HL-60/S4 treated with retinoic acid at 250 ng/mL for 4 days and 3 days (cell line): ENCODE data around the gene PCDHB5.
"Not testable (repeated sequence)": the region's sequence is repeated elsewhere in the genome, so short reads cannot be mapped to it uniquely, and the experiment has no call there.

Source experiments
- in situ Hi-C: fragments of 300-500 bp; cut with MboI; formaldehyde crosslinking; loops from 2 replicates; pipeline ENCODE4 v1.7.0; 2022; ENCODE audit warnings: low sequenced_read_pairs

PCDHB5 gene

DNA sequence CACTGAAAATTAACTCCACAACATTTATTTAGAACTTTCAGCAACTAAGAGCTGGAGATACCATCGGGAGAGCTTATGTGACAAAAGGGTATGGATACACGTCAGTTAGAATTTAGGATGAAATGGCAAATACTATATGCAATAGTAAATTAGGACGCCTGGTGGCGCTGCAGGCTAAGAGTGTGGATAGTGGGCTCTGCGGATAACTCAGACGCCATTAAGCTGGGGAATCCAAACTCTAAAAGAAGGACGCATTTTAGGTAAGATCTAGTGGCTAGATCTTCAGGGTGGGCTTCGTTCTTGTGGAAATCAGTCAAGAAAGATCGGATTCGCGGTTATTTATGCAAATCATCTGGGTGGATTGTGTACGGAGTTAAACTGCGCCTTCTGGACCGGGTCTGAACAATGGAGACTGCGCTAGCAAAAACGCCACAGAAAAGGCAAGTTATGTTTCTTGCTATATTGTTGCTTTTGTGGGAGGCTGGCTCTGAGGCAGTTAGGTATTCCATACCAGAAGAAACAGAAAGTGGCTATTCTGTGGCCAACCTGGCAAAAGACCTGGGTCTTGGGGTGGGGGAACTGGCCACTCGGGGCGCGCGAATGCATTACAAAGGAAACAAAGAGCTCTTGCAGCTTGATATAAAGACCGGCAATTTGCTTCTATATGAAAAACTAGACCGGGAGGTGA, at the start of gene PCDHB5:
Gene PCDHB5, plus strand, starts transcription at position 177 of the 688 bp plus-strand sequence. Its CDS starts 229 bp downstream, at position 406.
- in situ Hi-C loops: no loop called here

DNA sequence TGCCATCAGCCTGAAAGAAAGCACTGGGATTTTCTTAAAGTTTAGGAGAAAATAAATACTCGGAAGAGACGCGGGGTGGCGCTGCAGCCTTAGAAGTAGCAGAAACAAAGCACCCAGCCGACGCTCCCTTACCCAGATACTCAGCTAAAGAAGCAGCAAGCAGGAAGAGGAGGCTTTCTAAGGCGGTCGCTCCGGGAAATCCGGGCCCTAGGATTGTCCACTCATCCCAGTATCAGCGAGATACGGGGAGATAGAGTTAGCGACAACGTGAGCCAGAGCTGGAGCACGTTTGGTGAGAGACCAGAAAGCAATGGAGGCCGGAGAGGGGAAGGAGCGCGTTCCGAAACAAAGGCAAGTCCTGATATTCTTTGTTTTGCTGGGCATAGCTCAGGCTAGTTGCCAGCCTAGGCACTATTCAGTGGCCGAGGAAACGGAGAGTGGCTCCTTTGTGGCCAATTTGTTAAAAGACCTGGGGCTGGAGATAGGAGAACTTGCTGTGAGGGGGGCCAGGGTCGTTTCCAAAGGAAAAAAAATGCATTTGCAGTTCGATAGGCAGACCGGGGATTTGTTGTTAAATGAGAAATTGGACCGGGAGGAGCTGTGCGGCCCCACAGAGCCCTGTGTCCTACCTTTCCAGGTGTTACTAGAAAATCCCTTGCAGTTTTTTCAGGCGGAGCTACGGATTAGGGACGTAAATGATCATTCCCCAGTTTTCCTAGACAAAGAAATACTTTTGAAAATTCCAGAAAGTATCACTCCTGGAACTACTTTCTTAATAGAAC, 40.3 kb upstream of the PCDHB5 start, which contains the start of gene PCDHB2:
Gene PCDHB2, plus strand, starts transcription at position 135 of the 782 bp plus-strand sequence. Its CDS starts 176 bp downstream, at position 311.
- in situ Hi-C loops: no loop called here

DNA sequence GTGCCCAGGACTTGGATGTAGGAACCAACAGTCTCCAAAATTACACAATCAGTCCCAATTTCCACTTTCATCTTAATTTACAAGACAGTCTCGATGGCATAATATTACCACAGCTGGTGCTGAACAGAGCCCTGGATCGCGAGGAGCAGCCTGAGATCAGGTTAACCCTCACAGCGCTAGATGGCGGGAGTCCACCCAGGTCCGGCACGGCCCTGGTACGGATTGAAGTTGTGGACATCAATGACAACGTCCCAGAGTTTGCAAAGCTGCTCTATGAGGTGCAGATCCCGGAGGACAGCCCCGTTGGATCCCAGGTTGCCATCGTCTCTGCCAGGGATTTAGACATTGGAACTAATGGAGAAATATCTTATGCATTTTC, 39.8 kb upstream of the PCDHB5 start:
- in situ Hi-C loops: no loop called here

DNA sequence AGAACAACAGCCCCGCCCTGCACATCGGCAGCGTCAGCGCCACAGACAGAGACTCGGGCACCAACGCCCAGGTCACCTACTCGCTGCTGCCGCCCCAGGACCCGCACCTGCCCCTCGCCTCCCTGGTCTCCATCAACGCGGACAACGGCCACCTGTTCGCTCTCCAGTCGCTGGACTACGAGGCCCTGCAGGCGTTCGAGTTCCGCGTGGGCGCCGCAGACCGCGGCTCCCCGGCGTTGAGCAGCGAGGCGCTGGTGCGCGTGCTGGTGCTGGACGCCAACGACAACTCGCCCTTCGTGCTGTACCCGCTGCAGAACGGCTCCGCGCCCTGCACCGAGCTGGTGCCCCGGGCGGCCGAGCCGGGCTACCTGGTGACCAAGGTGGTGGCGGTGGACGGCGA, 38.8 kb upstream of the PCDHB5 start:
- in situ Hi-C loops: not testable (repeated sequence)

DNA sequence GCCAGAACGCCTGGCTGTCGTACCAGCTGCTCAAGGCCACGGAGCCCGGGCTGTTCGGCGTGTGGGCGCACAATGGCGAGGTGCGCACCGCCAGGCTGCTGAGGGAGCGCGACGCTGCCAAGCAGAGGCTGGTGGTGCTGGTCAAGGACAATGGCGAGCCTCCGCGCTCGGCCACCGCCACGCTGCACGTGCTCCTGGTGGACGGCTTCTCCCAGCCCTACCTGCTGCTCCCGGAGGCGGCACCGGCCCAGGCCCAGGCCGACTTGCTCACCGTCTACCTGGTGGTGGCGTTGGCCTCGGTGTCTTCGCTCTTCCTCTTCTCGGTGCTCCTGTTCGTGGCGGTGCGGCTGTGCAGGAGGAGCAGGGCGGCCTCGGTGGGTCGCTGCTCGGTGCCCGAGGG, 38.4 kb upstream of the PCDHB5 start:
- in situ Hi-C loops: not testable (repeated sequence)

DNA sequence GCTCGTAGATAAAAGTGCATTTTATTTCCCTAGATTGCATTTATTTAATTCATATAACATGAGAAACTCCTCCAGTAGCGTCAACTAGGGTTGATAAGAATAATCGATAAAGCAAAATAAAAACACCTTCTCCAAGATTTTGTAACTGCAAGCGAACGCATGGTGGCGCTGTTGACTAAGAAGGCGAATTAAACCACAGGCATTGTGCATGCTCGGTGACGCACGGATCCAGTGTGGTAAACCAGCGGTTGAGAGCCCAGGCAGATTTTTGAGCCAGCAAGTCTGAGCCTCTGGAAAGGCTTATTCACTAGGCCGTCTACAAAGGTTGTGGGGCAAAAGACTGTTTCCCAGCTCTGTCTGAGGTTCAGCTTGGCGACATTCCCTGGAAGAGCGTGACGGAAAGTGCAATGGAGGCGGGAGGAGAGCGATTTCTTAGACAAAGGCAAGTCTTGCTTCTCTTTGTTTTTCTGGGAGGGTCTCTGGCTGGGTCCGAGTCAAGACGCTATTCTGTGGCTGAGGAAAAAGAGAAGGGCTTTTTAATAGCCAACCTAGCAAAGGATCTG, 34.7 kb upstream of the PCDHB5 start, which contains the start of gene PCDHB3:
Gene PCDHB3, plus strand, starts transcription at position 231 of the 563 bp plus-strand sequence. Its CDS starts 177 bp downstream, at position 408.
- in situ Hi-C loops: no loop called here

DNA sequence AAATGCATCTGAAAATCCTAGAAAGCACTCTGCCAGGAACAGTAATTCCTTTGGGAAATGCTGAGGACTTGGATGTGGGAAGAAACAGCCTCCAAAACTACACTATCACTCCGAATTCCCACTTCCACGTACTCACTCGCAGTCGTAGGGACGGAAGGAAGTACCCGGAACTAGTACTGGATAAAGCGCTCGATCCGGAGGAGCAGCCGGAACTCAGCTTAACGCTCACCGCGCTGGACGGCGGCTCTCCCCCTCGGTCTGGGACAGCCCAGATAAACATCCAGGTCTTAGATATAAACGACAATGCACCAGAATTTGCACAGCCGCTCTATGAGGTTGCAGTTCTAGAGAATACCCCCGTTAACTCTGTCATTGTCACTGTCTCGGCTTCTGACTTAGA, 33.9 kb upstream of the PCDHB5 start:
- in situ Hi-C loops: no loop called here

DNA sequence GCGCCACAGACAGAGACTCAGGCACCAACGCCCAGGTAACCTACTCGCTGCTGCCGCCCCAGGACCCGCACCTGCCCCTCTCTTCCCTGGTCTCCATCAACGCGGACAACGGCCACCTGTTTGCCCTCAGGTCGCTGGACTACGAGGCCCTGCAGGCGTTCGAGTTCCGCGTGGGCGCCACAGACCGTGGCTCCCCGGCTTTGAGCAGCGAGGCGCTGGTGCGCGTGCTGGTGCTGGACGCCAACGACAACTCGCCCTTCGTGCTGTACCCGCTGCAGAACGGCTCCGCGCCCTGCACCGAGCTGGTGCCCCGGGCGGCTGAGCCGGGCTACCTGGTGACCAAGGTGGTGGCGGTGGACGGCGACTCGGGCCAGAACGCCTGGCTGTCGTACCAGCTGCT, 32.9 kb upstream of the PCDHB5 start:
- in situ Hi-C loops: not testable (repeated sequence)

DNA sequence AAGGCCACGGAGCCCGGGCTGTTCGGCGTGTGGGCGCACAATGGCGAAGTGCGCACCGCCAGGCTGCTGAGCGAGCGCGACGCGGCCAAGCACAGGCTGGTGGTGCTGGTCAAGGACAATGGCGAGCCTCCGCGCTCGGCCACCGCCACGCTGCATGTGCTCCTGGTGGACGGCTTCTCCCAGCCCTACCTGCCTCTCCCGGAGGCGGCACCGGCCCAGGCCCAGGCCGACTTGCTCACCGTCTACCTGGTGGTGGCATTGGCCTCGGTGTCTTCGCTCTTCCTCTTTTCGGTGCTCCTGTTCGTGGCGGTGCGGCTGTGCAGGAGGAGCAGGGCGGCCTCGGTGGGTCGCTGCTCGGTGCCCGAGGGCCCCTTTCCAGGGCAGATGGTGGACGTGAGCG, 32.5 kb upstream of the PCDHB5 start:
- in situ Hi-C loops: not testable (repeated sequence)

DNA sequence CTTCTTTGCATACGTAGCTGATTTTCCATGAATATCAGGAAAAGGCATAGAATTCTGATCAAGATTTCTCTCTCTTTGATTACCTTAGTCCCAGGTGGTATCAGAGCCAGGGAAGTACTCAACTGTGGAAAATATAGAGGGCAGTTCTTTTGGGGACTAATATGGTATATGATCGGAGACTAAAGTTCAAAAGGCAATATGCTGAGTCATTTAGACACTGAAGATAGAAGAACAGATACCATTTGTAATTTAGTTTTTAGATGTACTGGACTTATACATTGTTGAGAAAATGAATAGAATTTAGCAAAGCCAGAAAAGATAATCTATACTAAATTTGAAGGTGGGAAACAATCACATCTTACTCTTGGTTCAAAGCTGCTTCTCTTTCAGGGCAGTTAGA, 29.7 kb upstream of the PCDHB5 start:
- in situ Hi-C loops: no loop called here

DNA sequence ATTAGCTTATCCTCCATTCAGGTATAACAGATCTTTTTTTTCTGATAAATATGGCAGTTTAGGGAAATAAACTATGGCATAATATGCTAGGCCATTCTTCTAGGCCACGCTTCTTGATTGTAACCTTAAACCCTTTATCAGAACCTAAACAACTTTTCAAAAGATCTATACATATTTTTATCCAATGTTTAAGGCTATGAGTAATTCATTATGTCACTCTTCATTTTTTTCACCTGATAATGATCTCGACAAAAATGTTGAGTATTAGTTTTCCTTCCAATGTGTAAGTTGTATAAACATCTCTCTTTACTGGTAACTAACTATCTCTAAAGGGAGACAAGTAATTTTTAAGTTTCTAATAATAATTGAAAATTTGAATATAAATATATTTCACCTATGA, 15.8 kb upstream of the PCDHB5 start:
- in situ Hi-C loops: no loop called here

DNA sequence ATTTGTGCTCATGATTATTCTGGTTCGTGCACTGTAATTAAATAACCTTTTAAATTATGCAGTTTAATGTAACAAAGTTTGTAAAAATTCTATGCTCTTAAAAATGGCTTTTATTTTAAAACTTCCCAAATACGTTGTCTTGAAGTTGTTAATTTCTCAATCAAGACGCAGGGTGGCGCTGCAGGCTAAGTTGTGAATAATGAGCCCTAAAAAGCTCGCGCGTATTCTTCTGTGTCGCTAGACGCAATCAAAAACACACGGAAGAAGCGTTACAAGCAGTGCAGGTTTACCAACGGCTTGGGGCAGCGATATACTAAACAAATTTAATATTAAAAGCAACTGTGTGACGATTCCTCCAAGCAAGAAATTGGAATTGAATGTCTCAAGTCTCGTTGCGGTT, 13.4 kb upstream of the PCDHB5 start, which contains the start of gene PCDHB4:
Gene PCDHB4, plus strand, starts transcription at position 256 of the 400 bp plus-strand sequence. CDS start 181 bp downstream, outside the sequence.
- in situ Hi-C loops: no loop called here

DNA sequence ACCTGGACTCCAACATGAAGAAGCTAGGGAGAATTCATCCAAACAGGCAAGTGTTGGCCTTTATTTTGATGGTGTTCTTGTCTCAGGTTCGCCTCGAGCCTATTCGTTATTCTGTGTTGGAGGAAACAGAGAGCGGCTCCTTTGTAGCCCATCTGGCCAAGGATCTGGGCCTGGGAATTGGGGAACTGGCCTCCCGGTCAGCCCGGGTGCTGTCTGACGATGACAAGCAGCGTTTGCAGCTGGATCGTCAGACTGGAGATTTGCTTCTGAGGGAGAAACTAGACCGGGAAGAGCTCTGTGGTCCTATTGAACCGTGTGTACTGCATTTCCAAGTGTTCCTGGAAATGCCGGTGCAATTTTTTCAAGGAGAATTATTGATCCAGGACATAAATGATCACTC, 13.0 kb upstream of the PCDHB5 start:
- in situ Hi-C loops: no loop called here

DNA sequence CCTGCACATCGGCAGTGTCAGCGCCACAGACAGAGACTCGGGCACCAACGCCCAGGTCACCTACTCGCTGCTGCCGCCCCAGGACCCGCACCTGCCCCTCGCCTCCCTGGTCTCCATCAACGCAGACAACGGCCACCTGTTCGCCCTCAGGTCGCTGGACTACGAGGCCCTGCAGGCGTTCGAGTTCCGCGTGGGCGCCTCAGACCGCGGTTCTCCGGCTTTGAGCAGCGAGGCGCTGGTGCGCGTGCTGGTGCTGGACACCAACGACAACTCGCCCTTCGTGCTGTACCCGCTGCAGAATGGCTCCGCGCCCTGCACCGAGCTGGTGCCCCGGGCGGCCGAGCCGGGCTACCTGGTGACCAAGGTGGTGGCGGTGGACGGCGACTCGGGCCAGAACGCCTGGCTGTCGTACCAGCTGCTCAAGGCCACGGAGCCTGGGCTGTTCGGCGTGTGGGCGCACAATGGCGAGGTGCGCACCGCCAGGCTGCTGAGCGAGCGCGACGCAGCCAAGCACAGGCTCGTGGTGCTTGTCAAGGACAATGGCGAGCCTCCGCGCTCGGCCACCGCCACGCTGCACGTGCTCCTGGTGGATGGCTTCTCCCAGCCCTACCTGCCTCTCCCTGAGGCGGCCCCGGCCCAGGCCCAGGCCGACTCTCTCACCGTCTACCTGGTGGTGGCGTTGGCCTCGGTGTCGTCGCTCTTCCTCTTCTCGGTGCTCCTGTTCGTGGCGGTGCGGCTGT, 11.4 kb upstream of the PCDHB5 start:
- in situ Hi-C loops: not testable (repeated sequence)

DNA sequence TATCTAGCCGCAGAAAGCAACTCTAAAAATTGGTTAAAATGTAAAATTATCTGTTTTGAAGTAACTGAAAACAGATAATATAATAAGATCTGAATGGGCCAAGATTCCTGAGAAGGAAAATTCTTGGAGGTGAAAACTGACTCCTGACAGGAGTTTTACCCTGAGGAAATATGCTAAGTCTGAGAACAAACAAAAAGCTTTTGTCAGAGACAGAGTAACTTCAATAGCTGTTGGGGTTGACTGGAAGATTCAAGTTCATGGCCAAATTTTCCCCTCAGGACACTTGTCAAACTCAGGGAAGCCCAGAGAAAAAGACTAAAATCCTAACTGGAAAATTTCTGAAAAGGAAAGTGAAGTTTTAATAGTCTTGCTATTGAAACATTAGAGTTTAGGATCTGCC, 7.7 kb upstream of the PCDHB5 start:
- in situ Hi-C loops: no loop called here

DNA sequence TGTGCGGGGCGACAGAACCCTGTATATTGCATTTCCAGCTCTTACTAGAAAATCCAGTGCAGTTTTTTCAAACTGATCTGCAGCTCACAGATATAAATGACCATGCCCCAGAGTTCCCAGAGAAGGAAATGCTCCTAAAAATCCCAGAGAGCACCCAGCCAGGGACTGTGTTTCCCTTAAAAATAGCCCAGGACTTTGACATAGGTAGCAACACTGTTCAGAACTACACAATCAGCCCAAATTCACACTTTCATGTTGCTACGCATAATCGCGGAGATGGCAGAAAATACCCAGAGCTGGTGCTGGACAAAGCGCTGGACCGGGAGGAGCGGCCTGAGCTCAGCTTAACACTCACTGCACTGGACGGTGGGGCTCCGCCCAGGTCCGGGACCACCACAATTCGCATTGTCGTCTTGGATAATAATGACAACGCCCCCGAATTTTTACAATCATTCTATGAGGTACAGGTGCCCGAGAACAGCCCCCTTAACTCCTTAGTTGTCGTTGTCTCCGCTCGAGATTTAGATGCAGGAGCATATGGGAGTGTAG, 786 bp downstream of the PCDHB5 start:
- in situ Hi-C loops: no loop called here

DNA sequence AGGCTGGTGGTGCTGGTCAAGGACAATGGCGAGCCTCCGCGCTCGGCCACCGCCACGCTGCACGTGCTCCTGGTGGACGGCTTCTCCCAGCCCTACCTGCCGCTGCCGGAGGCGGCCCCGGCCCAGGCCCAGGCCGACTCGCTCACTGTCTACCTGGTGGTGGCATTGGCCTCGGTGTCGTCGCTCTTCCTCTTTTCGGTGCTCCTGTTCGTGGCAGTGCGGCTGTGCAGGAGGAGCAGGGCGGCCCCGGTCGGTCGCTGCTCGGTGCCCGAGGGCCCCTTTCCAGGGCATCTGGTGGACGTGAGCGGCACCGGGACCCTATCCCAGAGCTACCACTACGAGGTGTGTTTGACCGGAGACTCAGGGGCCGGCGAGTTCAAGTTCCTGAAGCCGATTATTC, 2.3 kb downstream of the PCDHB5 start:
- in situ Hi-C loops: not testable (repeated sequence)

DNA sequence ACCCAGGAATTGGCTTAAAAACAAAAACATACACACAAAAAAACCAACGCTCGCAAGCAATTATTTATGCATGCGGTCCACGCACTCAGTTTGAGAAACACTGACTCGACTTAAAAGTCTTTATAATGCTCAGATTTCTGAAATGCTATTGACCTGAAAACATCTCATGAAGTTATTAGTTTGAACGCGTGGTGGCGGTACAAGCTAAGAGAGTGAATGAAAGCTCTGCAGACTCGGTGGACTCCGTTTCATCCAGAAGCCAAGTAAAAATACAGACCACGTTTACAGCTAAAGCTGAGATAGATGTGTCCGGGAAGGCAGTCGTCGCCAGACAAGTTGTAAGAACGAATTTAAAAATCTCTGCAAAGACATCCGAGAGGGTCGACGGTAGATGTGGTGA, 14.8 kb downstream of the PCDHB5 start, which contains the start of gene PCDHB6:
Gene PCDHB6, plus strand, starts transcription at position 246 of the 400 bp plus-strand sequence. CDS start 201 bp downstream, outside the sequence.
- in situ Hi-C loops: no loop called here

DNA sequence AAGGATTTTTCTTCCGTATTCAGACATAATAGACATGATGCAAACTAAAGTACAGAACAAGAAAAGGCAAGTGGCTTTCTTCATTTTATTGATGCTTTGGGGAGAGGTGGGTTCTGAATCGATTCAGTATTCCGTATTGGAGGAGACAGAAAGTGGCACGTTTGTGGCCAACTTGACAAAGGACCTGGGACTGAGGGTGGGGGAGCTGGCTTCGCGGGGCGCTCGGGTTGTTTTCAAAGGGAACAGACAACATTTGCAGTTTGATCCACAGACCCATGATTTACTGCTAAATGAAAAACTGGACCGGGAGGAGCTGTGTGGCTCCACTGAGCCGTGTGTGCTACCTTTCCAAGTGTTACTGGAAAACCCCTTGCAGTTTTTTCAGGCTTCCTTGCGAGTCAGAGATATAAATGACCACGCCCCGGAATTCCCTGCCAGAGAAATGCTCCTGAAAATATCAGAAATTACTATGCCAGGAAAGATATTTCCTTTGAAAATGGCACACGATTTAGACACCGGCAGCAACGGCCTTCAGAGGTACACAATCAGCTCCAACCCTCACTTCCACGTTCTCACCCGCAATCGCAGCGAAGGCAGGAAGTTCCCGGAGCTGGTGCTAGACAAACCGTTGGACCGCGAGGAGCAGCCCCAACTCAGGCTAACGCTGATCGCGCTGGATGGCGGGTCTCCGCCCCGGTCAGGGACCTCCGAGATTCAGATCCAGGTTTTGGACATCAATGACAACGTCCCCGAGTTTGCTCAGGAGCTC, 15.4 kb downstream of the PCDHB5 start:
- in situ Hi-C loops: no loop called here

DNA sequence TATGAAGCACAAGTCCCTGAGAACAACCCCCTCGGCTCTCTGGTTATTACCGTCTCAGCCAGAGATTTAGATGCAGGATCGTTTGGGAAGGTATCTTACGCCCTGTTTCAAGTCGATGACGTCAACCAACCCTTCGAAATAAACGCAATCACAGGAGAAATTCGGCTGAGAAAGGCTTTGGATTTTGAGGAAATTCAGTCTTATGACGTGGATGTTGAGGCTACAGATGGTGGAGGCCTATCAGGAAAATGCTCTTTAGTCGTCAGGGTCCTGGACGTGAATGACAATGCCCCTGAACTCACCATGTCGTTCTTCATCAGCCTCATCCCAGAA, 16.0 kb downstream of the PCDHB5 start:
- in situ Hi-C loops: no loop called here
